K562 (cell line): Measurements from ENCODE around the gene IQCN. TPM values are rescaled to one million over a fixed set of nuclear protein-coding genes. Genes with fewer than 3 reads are reported as not detected.

Source experiments
- ATAC-seq: fragments of 200-7000 bp; cut with Tn5 transposase; 3 replicates; pipeline ENCODE4 v1.9.1; 2020; ENCODE audit warnings: moderate library complexity
- BruUV-seq: library from RNA; stranded (reverse); fragments of 400-500 nt; replicated peaks from 2 replicates; lab custom pipeline; 2021; lab: Mats Ljungman, UMichigan
- CTCF ChIA-PET: fragments of 300-600 bp; formaldehyde crosslinking; extraction: SDS; loops from one replicate; lab custom pipeline; 2021; ENCODE audit warnings: low intra/inter-chr PET ratio; lab: Yijun Ruan, JAX
- POLR2A ChIA-PET: fragments of 300-600, 350-650 bp; sonication (Branson Sonifier 250); formaldehyde crosslinking; extraction: SDS; loops from one replicate; lab custom pipeline; 2021; ENCODE audit warnings: antibody characterized with exemption, inconsistent platforms; lab: Yijun Ruan, JAX
- DNase-seq, 4 experiments: peaks; one replicate each; pipeline versions ENCODE4 v3.0.0 to v3.0.0-alpha.2; 2011 to 2018; ENCODE audit warnings: low spot score in 3 of 4, mixed read lengths in 3 of 4; ENCODE audit errors: extremely low read depth in 1 of 4
- FAIRE-seq: peaks from 2 replicates; lab custom pipeline; 2011; peaks lifted over from hg19 to GRCh38; lab: Jason Lieb, UNC
- H2AFZ ChIP-seq: 2 replicates; pipeline ENCODE4 v1.6.0; 2011; ENCODE audit warnings: low read depth, low read length, control low read depth, inconsistent platforms
- H3K27ac ChIP-seq: fragments of 200-600 bp; 3 replicates; pipeline ENCODE4 v1.8.0; 2011; ENCODE audit warnings: low read depth, mild to moderate bottlenecking, control low read depth, inconsistent platforms, low read length, moderate library complexity, mixed read lengths; ENCODE audit errors: extremely low read depth
- H3K27me3 ChIP-seq, 2 experiments: fragments of 300-600 bp in 1 of 2; 2 replicates in 1 of 2; 3 replicates in 1 of 2; pipeline versions ENCODE4 v1.6.0 to v1.8.0; 2011; ENCODE audit warnings: inconsistent platforms in 2 of 2, low read length in 2 of 2, mild to moderate bottlenecking in 1 of 2, mixed read lengths in 1 of 2, moderate library complexity in 1 of 2; ENCODE audit not compliant: control insufficient read depth in 2 of 2, insufficient read depth in 2 of 2
- H3K36me3 ChIP-seq: fragments of 300-600 bp; 3 replicates; pipeline ENCODE4 v1.8.0; 2011; ENCODE audit warnings: mild to moderate bottlenecking, low read length, inconsistent platforms; ENCODE audit not compliant: control insufficient read depth, insufficient read depth
- H3K4me1 ChIP-seq, 2 experiments: fragments of 200-600 bp in 1 of 2; replicated peaks in 1 of 2; 2 replicates in 1 of 2; 3 replicates in 1 of 2; pipeline versions ENCODE4 v1.5.1 to v1.8.0; 2011; ENCODE audit warnings: inconsistent platforms in 2 of 2, low read length in 2 of 2, mild to moderate bottlenecking in 1 of 2, mixed read lengths in 1 of 2, moderate library complexity in 1 of 2; ENCODE audit not compliant: control insufficient read depth in 2 of 2, insufficient read depth in 2 of 2
- H3K4me2 ChIP-seq: 2 replicates; pipeline ENCODE4 v1.6.1; 2011; ENCODE audit warnings: low read length, control low read depth, inconsistent platforms, mixed read lengths; ENCODE audit not compliant: insufficient read depth
- H3K4me3 ChIP-seq: fragments of 200-600 bp; sonication (generic), shearing (Covaris generic); 2 replicates; pipeline ENCODE4 v1.5.1; 2016; ENCODE audit warnings: control low read depth, inconsistent platforms
- H3K79me2 ChIP-seq: fragments of 200-600 bp; 3 replicates; pipeline ENCODE4 v1.8.0; 2011; ENCODE audit warnings: low read length, inconsistent platforms; ENCODE audit not compliant: control insufficient read depth, insufficient read depth
- H3K9ac ChIP-seq, 2 experiments: 2 replicates each; pipeline versions ENCODE4 v1.6.0 to v1.6.1; 2011; ENCODE audit warnings: low read depth in 2 of 2, low read length in 2 of 2, control low read depth in 1 of 2, inconsistent platforms in 1 of 2, mild to moderate bottlenecking in 1 of 2, mixed read lengths in 1 of 2; ENCODE audit not compliant: insufficient read depth in 1 of 2
- H3K9me1 ChIP-seq: one replicate; pipeline ENCODE4 v1.6.0; 2011; ENCODE audit warnings: inconsistent platforms, mild to moderate bottlenecking, low read length, moderate library complexity; ENCODE audit not compliant: control insufficient read depth, insufficient read depth
- H3K9me3 ChIP-seq: replicated peaks from 2 replicates; pipeline ENCODE4 v1.5.1; 2011; ENCODE audit warnings: low read depth, low read length, inconsistent platforms; ENCODE audit not compliant: control insufficient read depth, insufficient read depth
- H4K20me1 ChIP-seq: replicated peaks from 2 replicates; pipeline ENCODE4 v1.6.1; 2011; ENCODE audit warnings: low read length, inconsistent platforms, mixed read lengths; ENCODE audit not compliant: control insufficient read depth, insufficient read depth
- MAFK ChIP-seq: IDR thresholded peaks from 2 replicates; pipeline ENCODE4 v1.6.1; 2011; ENCODE audit warnings: low read length, improper control_type of control experiment
- RBM25 ChIP-seq: fragments of 200-400 bp; formaldehyde crosslinking; IDR thresholded peaks from 2 replicates; pipeline ENCODE4 v1.6.1; 2018; ENCODE audit warnings: low read length, low read depth, moderate library complexity; ENCODE audit not compliant: severe bottlenecking
- SREBF1 ChIP-seq: fragments of 150-350 bp; IDR thresholded peaks from 2 replicates; pipeline ENCODE4 v1.6.1; 2014; ENCODE audit warnings: antibody characterized with exemption, low read depth, low read length, borderline replicate concordance
- ZKSCAN1 ChIP-seq: fragments of 150-350 bp; IDR thresholded peaks from 2 replicates; pipeline ENCODE4 v1.6.1; 2016; ENCODE audit warnings: low read depth, low read length
- WGBS: fragments of 100-300 bp; shearing (Covaris generic); methylation state at CpG from one replicate; pipeline ENCODE4 v1.1.6; 2016; ENCODE audit warnings: low coverage, mixed read lengths; ENCODE audit not compliant: insufficient coverage; ENCODE audit errors: missing lambda C conversion rate; 5-methylcytosine and 5-hydroxymethylcytosine counted together
- in situ Hi-C: fragments of 300-500 bp; cut with MboI; formaldehyde crosslinking; loops from 4 replicates; pipeline ENCODE4 v1.15.0; 2018; ENCODE audit warnings: inconsistent platforms, mixed read lengths
- intact Hi-C: fragments of 100-400 bp; cut with micrococcal nuclease; formaldehyde crosslinking; loops from 2 replicates; pipeline ENCODE4 v1.14.2; 2022
- polyA plus RNA-seq, 8 experiments: library from polyadenylated mRNA; depleted of rRNA in 4 of 8; stranded (reverse) in 5 of 8; unstranded in 3 of 8; fragments of >200 nt; fragmentation: Nextera tagmentation in 2 of 8; fragmentation: Illumina TruSeq in 1 of 8; extraction: Ambion mirVana in 2 of 8; extraction: Trizol in 1 of 8; gene quantifications; 2 replicates each; pipeline versions ENCODE4 v1.2.1 to v1.2.3, GENCODE V29; 2011 to 2014; ENCODE audit warnings: inconsistent platforms in 1 of 8, missing spikeins in 1 of 8
- total RNA-seq, 7 experiments: library from RNA; depleted of rRNA in 6 of 7; stranded (reverse); fragments of >200 nt in 6 of 7; fragmentation: Illumina TruSeq in 2 of 7; extraction: Trizol in 2 of 7; gene quantifications; 2 replicates each; pipeline versions ENCODE4 v1.2.1 to v1.2.3, GENCODE V29; 2011 to 2021; ENCODE audit warnings: low replicate concordance in 1 of 7

The IQCN gene
- total and polyA plus RNA-seq, 9 of the 15 experiments (the other 6 are each of a cell fraction or from before 2014, with no cell fraction given): 0.01 to 0.07 (median 0.04) TPM; not detected in 3

DNA sequence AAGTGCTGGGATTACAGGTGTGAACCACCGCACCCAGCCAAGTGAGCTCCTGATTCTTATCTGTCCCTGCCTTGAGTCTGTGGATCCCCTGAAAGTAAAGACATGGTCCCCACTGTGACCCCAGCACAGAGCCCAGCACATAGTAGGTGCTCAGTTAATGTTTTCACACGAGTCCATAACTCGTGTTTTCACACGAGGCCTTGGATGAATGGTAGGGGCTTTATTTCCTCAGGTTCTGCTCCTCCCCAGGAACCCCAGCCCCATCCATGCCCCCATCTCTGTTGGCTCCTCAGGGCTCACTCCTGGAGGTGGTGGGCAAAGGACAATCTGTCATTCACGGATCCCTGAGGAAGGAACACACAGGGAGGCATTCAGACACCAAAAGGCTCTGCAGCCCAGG is 24.4 kb downstream of the IQCN start:
- 13% methylated on average over 5 of the region's 5 CpGs for WGBS
- Histone ChIP-seq H3K79me2 (no peaks in the 10 kb centered on the region), H3K4me2 (no peak overlapping the region), H4K20me1 (no peaks in the 10 kb centered on the region), H3K36me3 (no peaks in the 10 kb centered on the region), H3K27me3 (peaks cover 0 to under 1% of the 10 kb centered on the region in 2 experiments; a peak in 1 of 5 replicates), H2AFZ (no peak overlapping the region), H3K27ac (no peak overlapping the region), H3K9me1 (peaks cover 3% of the 10 kb centered on the region), H3K9me3 (no peaks in the 10 kb centered on the region), H3K9ac (no peak overlapping the region), H3K4me1 (peaks cover 5 to 16% of the 10 kb centered on the region in 2 experiments; a peak in 3 of 5 replicates), H3K4me3 (no peak overlapping the region)
- no TSS peak for BruUV-seq
- ChIA-PET POLR2A (interaction anchor here (0.7 to 1.1 kb wide), 3 partner anchors 9 to 28 kb away, joined by 3 to 6 read pairs (median 4); no protein-coding TSS in a partner anchor), CTCF (interaction anchor here (3.0 kb wide), 1 partner anchor 42 kb away, joined by 55 read pairs; no protein-coding TSS in a partner anchor)
- TF ChIP-seq SREBF1: no peak
- peak; percentile 85 for TF ChIP-seq ZKSCAN1
- no peak for FAIRE-seq
- in situ Hi-C loops: loop anchor here (5.0 kb wide), 1 partner anchor 43 kb away; no protein-coding TSS in a partner anchor
- intact Hi-C loops: loop anchor here (5.0 kb wide), 1 partner anchor 188 kb away; no protein-coding TSS in a partner anchor
- no peak for DNase-seq
- no peak for ATAC-seq

DNA sequence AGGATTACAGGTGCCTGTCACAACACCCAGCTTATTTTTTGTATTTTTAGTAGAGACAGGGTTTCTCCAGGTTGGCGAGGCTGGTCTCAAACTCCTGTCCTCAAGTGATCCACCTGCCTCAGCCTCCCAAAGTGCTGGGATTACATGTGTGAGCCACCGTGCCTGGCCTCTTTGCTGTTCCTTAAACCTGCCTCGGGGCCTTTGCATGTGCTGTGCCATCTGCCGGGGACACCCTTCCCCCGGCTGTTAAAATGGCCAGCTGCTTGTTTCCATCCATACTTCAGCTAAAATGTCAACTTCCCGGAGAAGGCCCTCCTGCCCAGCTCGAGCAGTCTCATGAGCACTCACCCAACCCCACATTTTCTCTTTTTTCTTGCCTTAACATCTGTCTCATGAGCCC is 29.0 kb downstream of the IQCN start:
- Histone ChIP-seq H2AFZ (no peak overlapping the region), H3K4me1 (peaks cover 5 to 14% of the 10 kb centered on the region in 2 experiments; a peak in 2 of 5 replicates), H3K9me1 (peaks cover 3% of the 10 kb centered on the region), H3K4me3 (no peak overlapping the region), H3K4me2 (no peak overlapping the region), H3K9ac (no peak overlapping the region), H3K36me3 (no peaks in the 10 kb centered on the region), H3K79me2 (no peaks in the 10 kb centered on the region), H3K9me3 (no peaks in the 10 kb centered on the region), H3K27ac (no peak overlapping the region), H4K20me1 (no peaks in the 10 kb centered on the region), H3K27me3 (0 out of 5 replicates have a peak, but pooled peaks cover 3 to 6% of the 10 kb centered on the region in 2 experiments)
- DNase-seq: no peak
- ChIA-PET CTCF (no interaction called here), POLR2A (interaction anchor here (1.0 to 1.7 kb wide), 2 partner anchors 9 to 30 kb away, joined by 5 read pairs; no protein-coding TSS in a partner anchor)
- no peak for ATAC-seq
- 10% methylated on average over 7 of the region's 7 CpGs for WGBS
- in situ Hi-C loops (no loop called here), intact Hi-C loops (no loop called here)
- peak; percentile 24 for TF ChIP-seq RBM25
- no peak for TF ChIP-seq MAFK
- no TSS peak for BruUV-seq
- no peak for FAIRE-seq
